ENCODE measurements around the gene TBATA.

TBATA gene

GRCh38 chr10:70762441-70763175 lies 22.6 kb downstream of the TBATA start:
- H3K9ac ChIP-seq (ENCODE audit: insufficient read length), result no peak overlapping the region
- H3K27ac ChIP-seq, result no peak overlapping the region
- no peak for DNase-seq (ENCODE audit: low read depth, low spot score)
- no peak overlapping the region for H3K4me3 ChIP-seq
- TF ChIP-seq FOXP2 (optimal IDR thresholded peaks at IDR 0.05; ENCODE audit: control extremely low read depth, extremely low read length, insufficient read depth), result no peak
- TF ChIP-seq POLR2AphosphoS5 (IDR thresholded peaks at IDR 0.05; ENCODE audit: borderline replicate concordance, low read depth, low read length), result no peak
- TF ChIP-seq EZH2 (IDR thresholded peaks at IDR 0.05), result no peak
- no peaks in the 10 kb centered on the region for H3K9me3 ChIP-seq (ENCODE audit: low read depth, low read length)
- H3K36me3 ChIP-seq (ENCODE audit: insufficient read depth, low read length), result no peaks in the 10 kb centered on the region

GRCh38 chr10:70761727-70762350 lies 23.3 kb downstream of the TBATA start:
- Histone ChIP-seq H3K9ac (ENCODE audit: insufficient read length) (no peak overlapping the region), H3K36me3 (ENCODE audit: insufficient read depth, low read length) (no peaks in the 10 kb centered on the region), H3K9me3 (ENCODE audit: low read depth, low read length) (no peaks in the 10 kb centered on the region), H3K27ac (no peak overlapping the region), H3K4me3 (no peak overlapping the region)
- DNase-seq (ENCODE audit: low read depth, low spot score), result no peak
- no peak for TF ChIP-seq EZH2 (IDR thresholded peaks at IDR 0.05)
- no peak for TF ChIP-seq FOXP2 (optimal IDR thresholded peaks at IDR 0.05; ENCODE audit: control extremely low read depth, extremely low read length, insufficient read depth)
- TF ChIP-seq POLR2AphosphoS5 (IDR thresholded peaks at IDR 0.05; ENCODE audit: borderline replicate concordance, low read depth, low read length), result no peak

DNA sequence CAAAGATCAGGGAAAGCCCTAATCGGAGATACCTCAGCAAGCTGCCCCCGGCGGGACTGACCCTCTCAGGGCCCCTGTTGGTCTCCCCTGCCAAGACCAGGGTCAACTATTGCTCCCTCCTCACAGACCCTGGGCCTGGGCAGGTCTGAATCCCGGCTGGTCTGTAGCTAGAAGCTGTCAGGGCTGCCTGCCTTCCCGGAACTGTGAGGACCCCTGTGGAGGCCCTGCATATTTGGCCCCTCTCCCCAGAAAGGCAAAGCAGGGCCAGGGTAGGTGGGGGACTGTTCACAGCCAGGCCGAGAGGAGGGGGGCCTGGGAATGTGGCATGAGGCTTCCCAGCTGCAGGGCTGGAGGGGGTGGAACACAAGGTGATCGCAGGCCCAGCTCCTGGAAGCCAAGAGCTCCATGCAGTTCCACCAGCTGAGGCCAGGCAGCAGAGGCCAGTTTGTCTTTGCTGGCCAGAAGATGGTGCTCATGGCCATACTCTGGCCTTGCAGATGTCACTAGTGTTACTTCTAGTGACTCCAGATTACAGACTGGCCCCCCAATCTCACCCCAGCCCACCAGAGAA lies 24.1 kb downstream of the TBATA start:
- no peak for DNase-seq (ENCODE audit: low read depth, low spot score)
- Histone ChIP-seq H3K9me3 (ENCODE audit: low read depth, low read length) (no peaks in the 10 kb centered on the region), H3K27ac (no peak overlapping the region), H3K4me3 (no peak overlapping the region), H3K36me3 (ENCODE audit: insufficient read depth, low read length) (no peaks in the 10 kb centered on the region), H3K9ac (ENCODE audit: insufficient read length) (no peak overlapping the region)
- TF ChIP-seq POLR2AphosphoS5 (IDR thresholded peaks at IDR 0.05; ENCODE audit: borderline replicate concordance, low read depth, low read length) (no peak), FOXP2 (optimal IDR thresholded peaks at IDR 0.05; ENCODE audit: control extremely low read depth, extremely low read length, insufficient read depth) (no peak), EZH2 (IDR thresholded peaks at IDR 0.05) (no peak)

GRCh38 chr10:70760271-70760787 lies 24.8 kb downstream of the TBATA start:
- Histone ChIP-seq H3K27ac (no peak overlapping the region), H3K36me3 (ENCODE audit: insufficient read depth, low read length) (no peaks in the 10 kb centered on the region), H3K9me3 (ENCODE audit: low read depth, low read length) (no peaks in the 10 kb centered on the region), H3K4me3 (no peak overlapping the region), H3K9ac (ENCODE audit: insufficient read length) (no peak overlapping the region)
- DNase-seq (ENCODE audit: low read depth, low spot score), result no peak
- TF ChIP-seq FOXP2 (optimal IDR thresholded peaks at IDR 0.05; ENCODE audit: control extremely low read depth, extremely low read length, insufficient read depth) (no peak), EZH2 (IDR thresholded peaks at IDR 0.05) (no peak), POLR2AphosphoS5 (IDR thresholded peaks at IDR 0.05; ENCODE audit: borderline replicate concordance, low read depth, low read length) (no peak)

DNA sequence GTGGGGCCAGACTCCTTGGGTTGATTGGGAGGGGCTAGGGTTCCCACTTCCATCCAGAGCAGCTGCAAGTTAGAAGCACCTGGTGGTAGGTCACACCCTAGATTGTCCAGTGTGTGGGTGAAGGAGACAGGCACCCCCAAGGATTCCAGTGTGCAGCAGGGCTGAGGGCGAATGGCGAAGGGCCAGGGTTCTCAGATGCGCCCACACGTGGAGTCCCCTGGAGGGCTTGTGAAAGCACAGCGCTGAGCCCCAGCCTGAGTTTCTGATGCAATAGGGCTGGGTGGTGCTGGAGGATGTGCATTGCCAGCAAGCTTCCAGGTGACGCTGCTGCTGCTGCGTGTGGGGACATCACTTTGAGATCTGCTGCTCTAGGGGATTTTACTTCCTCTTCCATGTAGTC lies 25.4 kb downstream of the TBATA start:
- H3K27ac ChIP-seq, result no peak overlapping the region
- no peak for DNase-seq (ENCODE audit: low read depth, low spot score)
- H3K9me3 ChIP-seq (ENCODE audit: low read depth, low read length), result no peaks in the 10 kb centered on the region
- no peak for TF ChIP-seq EZH2 (IDR thresholded peaks at IDR 0.05)
- TF ChIP-seq FOXP2 (optimal IDR thresholded peaks at IDR 0.05; ENCODE audit: control extremely low read depth, extremely low read length, insufficient read depth), result no peak
- TF ChIP-seq POLR2AphosphoS5 (IDR thresholded peaks at IDR 0.05; ENCODE audit: borderline replicate concordance, low read depth, low read length), result no peak
- no peak overlapping the region for H3K4me3 ChIP-seq
- H3K36me3 ChIP-seq (ENCODE audit: insufficient read depth, low read length), result no peaks in the 10 kb centered on the region
- no peak overlapping the region for H3K9ac ChIP-seq (ENCODE audit: insufficient read length)

- no peak for TF ChIP-seq EZH2 (IDR thresholded peaks at IDR 0.05)
- no peak for TF ChIP-seq POLR2AphosphoS5 (IDR thresholded peaks at IDR 0.05; ENCODE audit: borderline replicate concordance, low read depth, low read length)
- TF ChIP-seq FOXP2 (optimal IDR thresholded peaks at IDR 0.05; ENCODE audit: control extremely low read depth, extremely low read length, insufficient read depth), result no peak
- no peak for DNase-seq (ENCODE audit: low read depth, low spot score)
- H3K4me3 ChIP-seq, result no peak overlapping the region
These were observed 26.2 kb downstream of the TBATA start for GRCh38 chr10:70758757-70759514.

GRCh38 chr10:70757856-70758255 lies 27.3 kb downstream of the TBATA start:
- DNase-seq (ENCODE audit: low read depth, low spot score), result no peak
- H3K27ac ChIP-seq, result no peak overlapping the region
- H3K9me3 ChIP-seq (ENCODE audit: low read depth, low read length), result no peaks in the 10 kb centered on the region
- H3K36me3 ChIP-seq (ENCODE audit: insufficient read depth, low read length), result no peaks in the 10 kb centered on the region
- H3K4me3 ChIP-seq, result no peak overlapping the region
- no peak overlapping the region for H3K9ac ChIP-seq (ENCODE audit: insufficient read length)
- TF ChIP-seq POLR2AphosphoS5 (IDR thresholded peaks at IDR 0.05; ENCODE audit: borderline replicate concordance, low read depth, low read length) (no peak), FOXP2 (optimal IDR thresholded peaks at IDR 0.05; ENCODE audit: control extremely low read depth, extremely low read length, insufficient read depth) (no peak), EZH2 (IDR thresholded peaks at IDR 0.05) (no peak)

More at GRCh38 chr10:70758757-70759514, 26.2 kb downstream of the TBATA start:
- Histone ChIP-seq H3K9me3 (ENCODE audit: low read depth, low read length) (no peaks in the 10 kb centered on the region), H3K27ac (no peak overlapping the region), H3K9ac (ENCODE audit: insufficient read length) (no peak overlapping the region), H3K36me3 (ENCODE audit: insufficient read depth, low read length) (no peaks in the 10 kb centered on the region)
